Measurements from ENCODE around the gene DTD1.
"Not testable (repeated sequence)": the region's sequence is repeated elsewhere in the genome, so short reads cannot be mapped to it uniquely, and the experiment has no call there.

The DTD1 gene

DNA sequence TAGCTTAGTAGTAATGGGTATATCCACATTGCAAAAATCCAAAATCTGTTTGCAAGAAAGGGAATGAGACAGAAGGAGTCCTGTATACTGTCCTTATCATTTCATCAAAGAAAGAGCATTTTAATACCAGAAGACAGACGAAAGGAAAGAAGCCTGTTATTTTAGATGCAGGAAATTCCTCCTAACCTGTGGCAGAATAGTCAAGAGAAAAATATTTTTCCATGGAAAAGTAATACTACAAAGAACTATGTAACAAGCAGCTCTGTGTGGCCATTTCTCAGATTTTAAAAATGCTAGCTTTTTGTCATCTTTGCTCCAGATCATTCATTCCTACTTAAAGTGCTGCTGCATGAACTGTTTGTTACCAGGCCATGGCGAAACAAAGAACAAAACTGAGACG, 152.9 kb downstream of the DTD1 start:
- DNase-seq (ENCODE audit: low read depth in 2 of 2): no peak

DNA sequence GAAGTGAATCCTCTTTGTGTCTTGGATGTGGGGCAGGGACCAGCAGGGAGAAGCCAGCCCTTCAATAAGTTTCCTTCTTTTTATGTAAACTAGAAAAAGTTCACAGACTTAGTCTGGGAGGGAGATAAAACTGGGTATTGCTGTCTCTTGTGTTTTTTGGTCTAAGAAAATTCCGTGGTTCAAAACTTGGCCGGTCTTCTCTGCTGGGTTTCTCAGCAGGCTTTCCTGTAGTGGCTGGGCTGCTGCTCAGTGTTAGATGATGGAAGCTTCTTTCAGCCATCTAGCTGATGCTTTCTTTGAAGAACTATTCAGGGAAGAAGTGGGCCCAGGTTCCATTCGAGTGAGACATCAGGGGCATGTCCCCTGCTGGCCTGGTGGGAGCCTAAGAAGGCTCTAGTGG, 155.0 kb downstream of the DTD1 start:
- DNase-seq (ENCODE audit: low read depth in 2 of 2): no peak

DNA sequence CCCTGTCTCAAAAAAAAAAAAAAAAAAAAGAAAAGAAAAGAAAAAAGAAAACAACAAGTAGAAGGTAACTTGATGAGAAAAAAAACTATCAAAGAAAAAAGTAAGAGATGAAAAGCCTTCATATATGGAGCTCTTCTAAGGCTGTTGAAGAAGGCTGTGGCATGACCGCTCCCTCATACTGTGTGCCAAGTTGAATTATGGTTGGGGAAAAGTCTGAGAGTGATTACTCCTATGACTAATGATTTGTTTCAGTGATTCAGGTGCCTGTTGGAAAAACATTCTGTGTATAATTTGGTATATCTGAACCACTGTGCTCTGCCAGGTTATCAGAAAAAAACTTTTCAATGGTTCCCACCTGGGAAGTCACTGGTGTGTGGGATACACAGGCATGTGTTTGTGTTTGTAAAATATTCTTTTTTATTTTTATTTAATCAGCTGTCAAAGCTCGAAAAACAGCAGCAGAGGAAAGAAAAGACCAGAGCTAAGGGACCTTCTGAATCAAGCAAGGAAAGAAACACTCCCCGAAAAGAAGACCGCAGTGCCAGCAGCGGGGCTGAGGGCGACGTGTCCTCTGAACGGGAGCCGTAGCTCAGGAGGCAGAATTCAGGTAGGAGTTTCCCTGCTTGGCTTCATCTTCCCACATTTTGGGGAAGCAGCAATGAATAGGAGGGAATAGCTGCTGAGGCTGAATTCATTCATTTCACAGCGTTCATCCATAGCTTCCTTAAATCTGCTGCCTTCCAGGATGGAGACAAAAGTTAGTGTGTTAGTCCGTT, 156.0 kb downstream of the DTD1 start:
- DNase-seq (ENCODE audit: low read depth in 2 of 2): no peak

DNA sequence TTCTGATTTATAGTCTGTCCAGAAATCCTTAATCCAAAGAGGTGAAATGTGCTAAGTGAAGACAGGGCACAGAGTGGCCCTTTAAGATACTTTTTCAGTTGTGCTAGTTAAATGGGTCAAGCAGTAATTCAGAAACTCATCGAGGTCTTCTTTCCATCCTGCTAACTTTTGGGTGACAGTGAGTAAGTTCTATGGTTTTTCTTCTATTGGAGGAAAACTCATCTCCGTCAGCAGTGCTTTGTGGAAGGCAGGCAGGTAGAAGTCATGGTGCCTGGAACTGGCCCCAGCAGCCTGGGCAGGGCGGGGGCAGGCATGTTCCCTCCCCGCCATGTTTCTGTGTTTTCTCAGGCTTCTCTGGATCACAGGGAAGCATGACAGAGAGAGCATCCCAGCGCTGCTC, 159.2 kb downstream of the DTD1 start:
- DNase-seq (ENCODE audit: low read depth in 2 of 2): no peak

DNA sequence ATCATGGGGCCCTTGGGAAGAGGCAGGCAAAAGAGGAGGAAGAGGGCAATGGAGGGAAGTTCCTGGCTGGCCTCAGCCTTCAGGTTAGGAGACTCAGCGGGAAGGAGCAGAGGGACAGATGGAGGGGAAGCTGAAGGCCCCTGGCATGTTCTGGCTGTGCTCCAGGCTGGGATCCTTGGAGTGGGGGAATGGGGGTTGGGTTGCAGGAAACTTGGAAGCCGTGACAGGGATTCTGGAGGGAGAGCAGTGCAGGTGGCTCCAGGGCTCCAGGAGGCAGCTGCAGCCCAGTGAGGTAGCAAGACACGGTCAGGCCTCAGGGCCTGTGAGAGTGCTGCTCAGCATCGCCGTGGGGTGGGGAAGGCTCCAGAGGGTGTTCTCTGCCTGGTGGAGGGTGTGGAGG, 161.1 kb downstream of the DTD1 start:
- no peak for DNase-seq (ENCODE audit: low read depth in 2 of 2)

DNA sequence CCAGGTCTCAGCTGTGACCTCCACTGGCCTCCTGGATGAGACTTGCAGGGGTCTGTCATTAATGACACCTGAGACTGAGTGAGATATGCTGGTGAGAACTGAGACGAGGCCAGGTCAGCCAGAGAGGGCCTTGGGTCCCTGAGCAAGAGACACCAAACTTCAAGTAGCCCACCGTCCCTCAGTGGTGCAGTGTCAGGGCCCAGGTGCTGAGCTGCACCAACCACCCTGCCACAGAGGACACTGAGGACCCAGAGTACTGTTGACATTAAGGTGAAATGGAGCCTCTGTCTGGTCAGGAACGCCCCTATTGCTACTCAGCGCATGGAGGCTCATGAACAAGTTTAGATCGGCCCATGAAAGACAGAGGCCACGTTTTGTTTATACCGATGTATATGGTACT, 161.7 kb downstream of the DTD1 start:
- DNase-seq (ENCODE audit: low read depth in 2 of 2): no peak

DNA sequence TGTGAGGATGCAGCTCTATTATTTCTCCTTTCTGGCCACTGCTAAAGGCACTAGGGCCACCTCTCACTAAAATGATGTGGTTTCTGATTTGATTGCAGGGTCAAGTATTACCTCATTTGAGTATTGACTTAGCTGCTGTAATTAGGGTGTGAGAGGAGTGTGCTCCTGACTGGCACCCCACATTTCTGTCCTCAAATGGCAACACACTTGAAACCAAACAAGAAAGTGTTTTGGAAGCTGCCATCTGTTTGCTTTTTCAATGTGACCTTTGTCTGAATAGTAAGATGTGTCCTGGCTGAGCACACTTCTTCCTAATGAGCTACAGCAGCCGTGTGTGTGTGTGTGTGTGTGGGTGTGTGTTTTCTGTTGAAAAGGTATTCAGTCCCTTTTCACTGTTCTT, 162.9 kb downstream of the DTD1 start:
- no peak for DNase-seq (ENCODE audit: low read depth in 2 of 2)

DNA sequence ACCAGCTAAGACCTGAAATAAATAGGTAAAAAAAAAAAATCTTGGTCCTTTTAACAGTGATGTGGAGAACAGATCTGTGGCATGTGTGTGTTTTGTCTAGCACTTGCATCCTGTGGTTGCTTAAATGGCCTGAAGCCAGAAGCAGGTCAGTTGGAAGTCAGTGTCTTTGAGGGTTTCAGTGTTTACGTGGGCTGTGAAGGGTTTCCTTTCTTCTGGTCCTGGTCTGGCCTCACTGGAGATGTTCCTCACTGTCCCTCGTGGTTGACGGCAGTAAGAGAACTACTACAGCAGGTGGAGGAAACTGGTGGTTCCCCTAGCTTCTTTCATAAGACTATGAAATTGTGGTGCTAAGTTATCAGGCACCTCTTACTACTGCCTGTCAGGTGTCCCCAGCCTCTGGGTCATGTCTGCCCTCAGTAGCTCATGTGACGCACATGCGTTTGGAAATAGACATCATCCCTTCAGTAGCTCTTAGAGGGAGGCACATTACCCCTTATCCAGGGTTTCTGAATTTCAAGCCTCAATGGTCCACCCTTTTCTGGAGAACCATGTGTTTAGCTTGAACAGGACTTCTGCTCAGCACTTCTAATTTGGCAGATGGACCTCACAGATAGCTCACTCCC, 166.3 kb downstream of the DTD1 start:
- no peak for DNase-seq (ENCODE audit: low read depth in 2 of 2)

DNA sequence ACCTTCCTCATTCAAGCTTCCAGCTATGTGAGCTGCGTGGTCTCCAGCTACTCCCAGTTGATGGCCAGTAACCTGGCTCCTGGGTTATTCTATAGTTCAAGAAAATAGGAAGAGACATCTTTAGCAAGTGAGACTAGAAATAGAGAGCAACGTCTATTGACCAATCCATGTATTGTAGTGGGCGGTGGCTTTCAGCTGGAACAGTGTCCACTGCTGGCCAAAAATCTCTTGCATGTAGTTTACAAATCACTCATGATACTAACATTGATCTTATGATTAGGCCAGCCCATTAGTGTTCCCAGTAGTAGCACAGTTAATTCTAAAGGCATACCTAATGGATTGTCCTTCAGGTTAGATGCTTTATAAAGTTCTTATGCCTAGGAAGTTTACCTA, 166.8 kb downstream of the DTD1 start:
- no peak for DNase-seq (ENCODE audit: low read depth in 2 of 2)

DNA sequence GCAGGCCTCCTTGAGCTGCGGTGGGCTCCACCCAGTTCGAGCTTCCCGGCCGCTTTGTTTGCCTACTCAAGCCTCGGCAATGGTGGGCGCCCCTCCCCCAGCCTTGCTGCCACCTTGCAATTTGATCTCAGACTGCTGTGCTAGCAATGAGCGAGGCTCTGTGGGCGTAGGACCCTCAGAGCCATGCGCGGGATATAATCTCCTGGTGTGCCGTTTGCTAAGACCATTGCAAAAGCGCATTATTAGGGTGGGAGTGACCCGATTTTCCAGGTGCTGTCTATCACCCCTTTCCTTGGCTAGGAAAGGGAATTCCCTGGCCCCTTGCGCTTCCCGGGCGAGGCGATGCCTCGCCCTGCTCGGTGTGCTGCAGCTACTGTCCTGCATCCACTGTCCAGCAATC, 173.0 kb downstream of the DTD1 start:
- not testable (repeated sequence) for DNase-seq (ENCODE audit: low read depth in 2 of 2)

DNA sequence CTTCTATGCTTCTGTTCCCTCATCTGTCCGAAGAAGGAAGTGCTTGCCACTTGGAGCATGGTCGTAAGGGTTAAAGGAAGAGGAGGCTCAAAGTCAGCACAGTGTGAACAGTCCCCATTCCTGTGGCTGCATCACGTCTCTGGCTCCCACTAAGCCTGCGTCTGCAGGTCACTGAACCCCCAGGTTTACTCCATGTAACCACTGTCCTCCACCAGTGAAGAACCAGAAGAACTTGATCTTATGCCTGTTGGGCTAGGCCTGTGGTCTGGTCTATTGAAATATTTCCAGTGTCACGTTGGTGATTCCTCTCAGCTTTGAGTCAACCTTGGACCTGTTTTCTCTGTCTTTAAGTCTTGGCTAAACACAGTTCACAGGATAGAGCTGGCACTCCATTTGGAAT, 179.8 kb downstream of the DTD1 start:
- DNase-seq (ENCODE audit: low read depth in 2 of 2): no peak

DNA sequence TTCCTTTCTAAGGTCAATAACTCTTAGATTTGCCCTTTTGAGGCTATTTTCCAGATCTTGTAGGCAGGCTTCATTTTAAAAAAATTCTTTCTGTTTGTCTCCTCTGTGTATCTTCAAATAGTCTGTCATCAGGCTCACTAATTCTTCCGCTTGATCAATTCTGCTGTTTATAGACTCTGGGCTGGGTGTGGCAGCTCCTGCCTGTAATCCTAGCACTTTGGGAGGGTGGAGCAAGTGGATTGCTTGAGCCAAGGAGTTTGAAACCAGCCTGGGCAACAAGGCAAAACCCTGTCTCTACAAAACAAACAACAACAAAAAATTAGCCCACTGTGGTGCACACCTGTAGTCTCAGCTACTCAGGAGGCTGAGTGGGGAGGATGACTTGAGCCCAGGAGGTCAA, 185.7 kb downstream of the DTD1 start:
- no peak for DNase-seq (ENCODE audit: low read depth in 2 of 2)

DNA sequence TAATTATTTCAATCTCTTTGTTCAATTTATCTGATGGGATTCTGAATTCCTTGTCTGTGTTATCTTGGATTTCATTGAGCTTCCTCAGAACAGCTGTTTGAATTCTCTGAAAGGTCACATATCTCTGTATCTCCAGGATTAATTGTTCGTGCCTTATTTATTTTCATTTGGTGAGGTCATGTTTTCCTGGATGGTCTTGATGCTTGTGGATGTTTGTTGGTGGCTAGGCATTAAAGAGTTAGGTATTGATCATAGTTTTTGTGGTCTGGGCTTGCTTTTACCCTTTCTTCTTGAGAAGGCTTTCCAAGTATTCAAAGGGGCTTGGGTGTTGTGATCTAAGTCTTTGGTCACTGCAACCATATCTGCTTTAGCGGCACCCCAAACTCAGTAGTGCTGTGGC, 186.4 kb downstream of the DTD1 start:
- no peak for DNase-seq (ENCODE audit: low read depth in 2 of 2)

DNA sequence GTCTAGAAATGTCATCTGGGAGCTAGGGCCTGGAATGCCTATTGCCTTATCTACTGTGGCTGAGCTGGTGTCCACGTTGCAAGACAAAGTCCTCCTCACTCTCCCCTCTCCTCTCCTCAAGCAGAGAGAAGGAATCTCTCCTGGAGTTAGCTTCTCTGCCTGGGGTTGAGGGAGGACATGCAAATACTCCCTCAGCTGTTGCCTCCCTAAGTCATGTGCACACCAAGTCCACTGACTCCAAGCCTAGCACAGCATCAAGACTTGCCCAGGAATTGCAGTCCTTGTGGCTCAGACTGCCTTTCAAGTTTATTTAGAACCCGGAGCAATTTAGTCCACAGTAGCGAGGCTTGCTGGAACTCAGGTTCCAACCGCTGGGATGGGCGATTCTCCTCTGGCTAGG, 187.8 kb downstream of the DTD1 start:
- no peak for DNase-seq (ENCODE audit: low read depth in 2 of 2)

DNA sequence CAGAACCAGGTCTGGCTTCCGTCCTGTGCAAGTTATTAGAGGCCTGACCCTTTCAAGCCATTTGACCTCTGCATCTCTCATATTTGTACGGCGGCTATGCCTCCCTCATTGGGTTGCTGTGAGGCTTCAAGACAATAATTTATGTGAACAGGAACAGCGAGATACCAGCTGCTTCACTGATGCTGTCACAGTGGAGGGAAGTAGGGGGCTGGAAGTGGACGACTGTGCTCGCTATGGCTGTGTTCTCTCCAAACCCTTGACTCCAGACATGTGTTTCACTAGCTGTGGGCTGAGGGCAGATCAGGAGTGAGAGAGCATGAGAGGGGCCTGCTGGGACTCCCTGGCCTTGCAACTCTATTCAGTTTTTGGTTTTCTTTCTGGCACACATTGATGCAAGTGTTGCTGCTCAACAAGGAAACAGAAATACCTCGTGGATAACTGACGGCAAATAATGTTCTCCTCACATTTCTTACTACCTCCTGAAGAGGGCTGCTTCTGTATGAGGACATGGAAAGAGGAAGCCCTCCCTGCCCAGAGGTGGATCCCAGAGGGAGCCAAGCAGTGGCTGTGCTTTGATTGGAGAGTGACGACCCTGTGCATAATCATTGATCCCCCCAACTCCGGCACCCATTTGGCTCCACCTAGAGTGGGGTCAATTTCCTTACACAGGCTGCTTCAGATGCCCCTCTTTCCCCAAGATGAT, 191.0 kb downstream of the DTD1 start:
- no peak for DNase-seq (ENCODE audit: low read depth in 2 of 2)

DNA sequence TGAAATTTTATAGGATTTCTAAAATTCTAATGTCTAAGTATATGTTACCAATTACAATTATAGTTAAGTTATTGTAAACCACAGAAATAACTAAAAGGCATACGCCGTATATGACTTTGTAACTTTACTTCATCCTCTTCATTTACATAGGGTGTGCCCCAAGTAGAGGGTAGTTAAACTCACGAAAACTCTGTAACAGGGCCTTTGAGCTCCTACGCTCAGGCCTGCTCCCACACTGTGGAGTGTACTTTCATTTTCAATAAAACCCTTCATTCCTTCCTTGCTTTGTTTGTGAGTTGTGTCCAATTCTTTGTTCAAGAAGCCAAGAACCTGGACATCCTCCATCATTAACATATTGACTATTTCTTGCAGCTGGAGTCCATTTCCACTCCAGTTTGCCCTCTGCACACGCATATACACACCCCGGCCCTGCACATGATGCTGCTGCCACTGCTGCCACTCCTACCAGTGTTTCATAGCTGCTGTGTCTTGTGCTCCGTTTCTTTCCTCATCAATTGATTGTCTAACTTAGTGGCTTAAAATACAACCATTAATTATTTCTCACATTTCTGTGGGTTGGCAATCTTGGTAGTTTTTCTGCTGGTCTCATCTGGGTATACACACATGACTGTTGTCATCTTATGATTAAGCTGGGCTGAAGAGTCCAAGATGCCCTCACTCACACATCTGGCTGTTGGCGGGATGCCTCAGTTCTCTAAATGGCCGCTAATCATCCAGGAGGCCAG, 192.7 kb downstream of the DTD1 start:
- no peak for DNase-seq (ENCODE audit: low read depth in 2 of 2)

DNA sequence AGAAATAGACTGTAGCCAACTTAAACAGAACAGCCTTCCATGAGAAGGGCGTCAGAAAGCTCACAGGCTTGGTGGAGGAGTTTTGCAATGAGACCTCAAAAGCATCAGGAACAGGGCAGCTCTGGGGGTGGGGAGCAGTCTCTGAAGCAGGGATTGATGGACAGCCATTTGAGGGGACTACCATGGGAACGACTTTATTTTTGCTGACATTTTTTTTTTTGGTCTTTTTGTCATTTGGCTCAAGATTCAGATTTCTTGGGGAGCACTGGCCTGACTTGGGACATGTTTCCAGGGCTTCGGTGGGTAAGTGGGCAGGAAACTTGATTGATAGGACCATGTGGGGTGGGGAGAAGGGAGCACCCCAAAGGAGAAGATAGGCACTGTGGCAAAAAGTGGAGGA, 193.7 kb downstream of the DTD1 start:
- no peak for DNase-seq (ENCODE audit: low read depth in 2 of 2)

DNA sequence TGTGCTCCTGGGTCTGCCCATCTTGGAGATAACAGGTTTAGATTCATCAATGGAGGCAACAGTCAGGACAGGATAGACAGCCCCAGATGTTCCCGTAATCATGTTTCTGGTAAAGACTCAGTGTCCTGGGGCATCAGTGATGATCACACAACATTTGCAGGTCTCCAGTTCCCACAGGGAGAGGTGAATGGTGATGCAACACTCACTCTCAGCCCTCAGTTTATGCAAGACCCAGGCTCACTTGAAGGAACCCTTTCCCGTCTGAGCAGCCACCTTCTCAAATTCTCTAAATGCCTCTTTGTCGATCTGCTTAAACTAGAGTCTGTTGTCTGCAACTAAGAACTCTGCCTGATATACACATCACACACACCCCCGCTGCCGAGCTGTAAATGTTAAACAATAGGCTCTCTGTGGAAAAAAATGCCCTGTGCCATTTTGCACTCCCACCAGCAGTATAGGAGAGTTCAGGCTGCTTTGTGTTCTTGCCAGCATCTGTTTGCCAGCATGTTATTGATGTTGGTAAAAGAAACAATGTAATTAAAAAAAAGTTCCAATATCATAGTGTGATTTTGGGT, 195.6 kb downstream of the DTD1 start:
- DNase-seq (ENCODE audit: low read depth in 2 of 2): no peak

DNA sequence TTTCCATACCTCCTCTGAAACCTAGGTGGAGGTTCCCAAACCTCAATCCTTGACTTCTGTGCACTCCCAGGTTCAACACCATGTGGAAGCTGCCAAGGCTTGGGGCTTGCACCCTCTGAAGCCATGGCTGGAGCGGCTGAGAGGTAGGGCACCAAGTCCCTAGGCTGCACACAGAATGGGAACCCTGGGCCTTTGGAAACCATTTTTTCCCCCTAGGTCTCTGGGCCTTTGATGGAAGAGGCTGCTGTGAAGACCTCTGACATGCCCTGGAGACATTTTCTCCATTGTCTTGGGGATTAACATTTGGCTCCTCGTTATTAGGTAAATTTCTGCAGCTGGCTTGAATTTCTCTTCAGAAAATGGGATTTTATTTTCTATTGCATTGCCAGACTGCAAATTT, 199.2 kb downstream of the DTD1 start:
- DNase-seq (ENCODE audit: low read depth in 2 of 2): not testable (repeated sequence)

DNA sequence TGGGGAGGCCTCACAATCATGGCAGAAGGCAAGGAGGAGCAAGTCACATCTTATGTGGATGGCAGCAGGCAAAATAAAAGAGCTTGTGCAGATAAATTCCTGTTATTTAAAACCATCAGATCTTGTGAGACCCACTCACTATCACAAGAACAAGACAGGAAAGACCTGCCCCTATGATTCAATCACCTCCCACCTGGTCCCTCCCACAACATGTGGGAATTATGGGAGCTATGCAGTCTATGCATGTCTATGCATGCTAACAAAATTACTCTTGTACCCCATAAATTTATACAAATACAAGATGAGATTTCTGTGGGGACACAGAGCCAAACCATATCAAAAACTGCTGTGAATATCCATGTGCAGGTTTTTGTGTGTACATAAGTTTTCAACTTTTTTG, 200.2 kb downstream of the DTD1 start:
- no peak for DNase-seq (ENCODE audit: low read depth in 2 of 2)

DNA sequence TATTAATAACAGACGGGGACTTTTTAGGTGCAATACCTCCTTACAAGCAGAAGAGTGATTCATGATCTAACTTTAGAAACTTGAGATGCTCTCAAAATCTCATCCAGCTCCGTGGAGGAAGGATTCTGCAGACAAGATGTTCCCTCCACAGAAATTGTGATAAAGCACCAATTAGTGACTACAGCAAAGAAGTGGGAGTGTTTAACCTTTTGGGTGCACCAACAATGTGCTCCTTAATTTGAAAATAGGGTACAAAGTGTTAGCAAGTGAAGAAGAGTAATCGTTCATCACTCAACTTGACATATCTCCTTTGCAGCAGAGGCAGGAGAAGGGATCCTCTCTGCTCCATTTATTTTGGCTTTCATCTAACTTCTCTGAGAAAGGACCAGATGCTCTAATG, 202.9 kb downstream of the DTD1 start:
- no peak for DNase-seq (ENCODE audit: low read depth in 2 of 2)

Measured in stimulated activated CD8-positive, alpha-beta memory T cell treated with anti-CD3 and anti-CD28 coated beads, Interleukin-2, amount 100 ng/mL, for 48 hours (primary cell).